Activated CD4-positive, CD25-positive, alpha-beta regulatory T cell (primary cell): ENCODE results near the gene DPYD.
A peak's percentile ranks its signal among the peaks of the same experiment; 100 is the strongest.

Experiments used
- DNase-seq, 4 experiments: peaks; one replicate each; lab custom pipeline; 2025; lab: John Stamatoyannopoulos, UW

Gene DPYD

DNA sequence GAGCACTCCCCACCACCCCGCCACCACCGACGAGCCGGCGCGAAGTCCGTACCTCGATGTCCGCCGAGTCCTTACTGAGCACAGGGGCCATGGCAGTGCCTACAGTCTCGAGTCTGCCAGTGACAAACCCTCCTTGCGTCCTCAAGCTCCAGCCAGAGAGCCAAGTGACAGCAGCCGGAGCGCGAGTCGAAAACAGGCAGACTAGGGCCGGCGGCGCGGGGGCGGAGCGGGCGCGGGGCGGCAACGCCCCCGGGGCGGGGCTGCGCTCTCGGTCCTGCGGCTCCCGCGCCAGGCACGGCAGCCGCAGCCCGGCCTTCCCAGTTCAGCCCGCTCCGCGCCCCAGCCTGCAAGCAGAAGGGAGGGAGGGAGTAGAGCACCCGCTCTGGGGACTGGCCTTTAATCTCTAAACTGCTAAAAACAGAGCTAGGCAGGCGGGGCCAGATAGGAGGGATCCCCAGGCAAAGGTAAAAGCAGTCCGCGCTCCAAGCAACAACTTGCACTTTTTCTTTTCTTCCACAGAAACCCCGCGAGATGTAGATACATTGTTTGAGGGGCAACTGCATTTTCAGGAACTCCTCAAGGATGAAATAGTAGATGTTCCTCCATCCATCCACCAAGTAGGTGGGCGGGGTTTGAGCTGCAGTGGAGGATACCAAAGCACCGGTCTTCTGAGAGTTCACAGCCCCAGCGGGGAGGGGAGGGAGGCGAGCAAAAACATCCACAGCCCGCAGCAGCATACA is at the start of gene DPYD:
Gene DPYD, minus strand, starts transcription at position 203 of the 740 bp plus-strand sequence. Its CDS starts 112 bp downstream, at position 91.
- DNase-seq: peak; percentile 53 to 77 (median 68)

DNA sequence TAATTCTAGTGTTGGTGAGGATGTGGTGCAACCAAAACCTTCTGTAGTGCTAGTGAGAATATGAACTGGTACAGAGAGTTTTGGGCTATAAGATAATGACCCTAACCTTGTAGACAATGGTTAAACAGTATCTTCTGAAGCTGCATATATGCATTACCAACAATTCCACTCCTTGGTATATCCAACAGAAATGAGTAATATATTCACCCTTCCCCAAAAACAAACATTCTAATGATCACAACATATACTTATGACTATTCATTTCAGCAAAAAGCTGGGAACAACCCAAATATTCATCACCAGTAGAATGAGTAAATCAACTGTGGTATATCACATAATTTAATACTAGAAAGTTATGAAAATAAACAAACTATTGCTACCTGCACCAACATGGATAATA is 39.6 kb upstream of the DPYD start:
- DNase-seq: no peak

DNA sequence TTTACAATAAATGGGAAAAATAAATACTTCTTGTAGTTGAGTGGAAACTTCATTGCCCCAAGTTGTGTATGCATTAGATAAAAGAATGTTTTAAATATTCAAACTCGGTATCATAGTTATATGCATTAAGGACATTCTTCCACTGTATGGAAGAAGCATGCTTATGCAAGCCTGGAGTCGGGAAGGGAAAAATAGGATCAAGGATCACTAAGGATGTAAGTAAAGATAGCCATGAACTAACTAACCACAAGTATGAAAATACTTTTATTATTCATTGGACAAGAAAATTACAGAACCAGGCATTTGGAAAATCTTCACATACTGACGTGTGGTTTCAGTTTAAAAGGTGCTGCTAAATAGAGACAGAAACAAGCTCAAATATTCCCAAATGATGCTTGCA is 26.9 kb upstream of the DPYD start:
- no peak for DNase-seq

DNA sequence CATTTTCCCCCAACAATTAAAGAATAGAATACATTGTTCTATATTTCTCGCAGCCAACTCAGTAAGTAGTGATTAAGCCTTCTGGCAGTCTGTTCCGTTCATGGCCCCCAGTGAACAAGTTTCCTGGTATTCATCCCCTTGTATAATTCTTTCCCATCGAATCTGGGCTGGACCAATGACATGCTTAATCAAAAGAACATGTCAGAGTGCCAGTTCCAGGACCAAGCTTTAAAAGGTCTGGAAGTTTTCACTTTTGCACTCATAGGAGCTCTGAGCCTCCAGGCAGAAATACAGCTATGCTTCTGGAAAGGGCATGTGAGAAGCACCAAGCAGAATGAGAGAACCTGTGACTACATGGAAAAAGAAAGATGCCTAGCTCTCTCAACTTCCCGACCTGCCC is 22.5 kb upstream of the DPYD start:
- DNase-seq: no peak

DNA sequence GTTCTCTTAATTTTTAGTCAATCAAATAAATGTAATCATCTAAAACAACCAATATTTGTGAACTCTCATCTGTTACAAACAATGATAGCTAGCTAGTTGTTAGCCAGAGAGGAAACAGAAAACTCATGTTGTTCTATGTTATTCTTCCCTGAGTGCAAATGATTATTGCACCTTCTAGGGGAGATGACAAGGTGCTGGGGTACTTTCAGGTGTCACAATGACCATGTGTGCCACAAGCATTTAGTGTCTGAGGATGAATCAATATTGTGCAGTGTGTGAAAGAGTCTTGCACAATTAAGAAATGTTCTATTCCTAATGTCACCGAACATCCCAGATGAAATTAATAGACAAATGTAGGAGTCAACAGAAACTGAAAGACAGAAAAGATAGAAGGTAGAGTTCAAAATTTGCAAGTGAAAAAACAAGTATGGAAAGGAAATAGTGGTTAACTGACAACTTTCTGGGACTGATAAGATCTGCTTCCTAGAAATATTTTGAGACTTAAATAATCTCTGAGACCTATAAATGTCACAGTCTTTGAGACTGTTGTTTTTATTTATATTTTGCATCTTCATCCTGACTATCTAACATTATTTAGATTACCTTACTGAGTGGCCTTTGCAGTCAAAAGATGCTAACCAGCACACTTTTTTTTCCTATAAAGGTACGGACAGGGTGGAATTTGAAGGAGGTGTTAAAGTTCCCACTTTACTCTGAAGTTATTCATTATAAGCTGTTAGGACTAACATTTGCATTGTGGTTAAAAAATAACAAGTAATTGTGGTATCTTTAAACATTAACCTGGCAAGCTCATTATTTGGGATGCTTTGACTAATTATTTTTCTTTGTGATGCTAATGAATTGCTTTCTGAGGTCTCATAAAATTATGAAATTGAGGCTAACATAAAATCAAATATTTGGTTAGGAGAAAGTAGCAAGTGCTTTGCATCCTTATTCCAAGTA is 21.6 kb upstream of the DPYD start:
- no peak for DNase-seq

DNA sequence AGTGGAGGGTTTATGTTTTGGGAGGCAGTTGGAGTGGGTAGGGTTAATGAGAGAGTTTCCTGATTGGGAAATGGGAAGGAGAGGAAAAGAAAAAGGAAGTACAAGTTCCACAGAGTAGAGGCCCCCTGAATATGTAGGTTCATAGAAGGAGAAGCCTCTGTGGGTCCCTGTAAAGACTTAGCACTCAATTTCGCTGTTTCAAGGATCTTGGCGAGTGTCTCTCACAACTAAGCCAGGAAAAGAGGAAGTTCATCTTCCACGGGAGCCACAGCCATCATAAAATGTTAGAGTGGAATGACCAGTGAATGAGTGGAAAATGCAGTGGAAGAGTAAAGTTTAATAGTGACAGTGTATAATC is 17.4 kb upstream of the DPYD start:
- no peak for DNase-seq

DNA sequence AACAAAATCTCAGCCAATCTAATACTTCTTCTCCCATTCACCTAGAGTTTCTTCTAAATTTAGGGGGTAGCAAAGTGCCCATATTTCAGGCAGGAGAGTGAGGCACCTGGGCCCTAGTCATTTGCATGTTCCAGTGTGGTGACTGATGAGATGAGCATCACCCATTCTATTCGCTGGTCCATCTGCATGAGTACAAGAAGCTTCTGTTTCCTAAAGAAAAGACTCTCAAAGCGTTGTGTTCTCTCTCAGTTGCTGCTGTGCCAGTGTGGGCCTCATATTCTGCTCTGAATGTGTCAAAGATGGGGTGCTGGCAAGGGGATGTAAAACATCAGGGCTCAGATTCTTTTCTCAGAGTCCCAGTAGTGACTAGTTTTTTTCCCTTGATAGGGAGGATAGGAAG is 16.1 kb upstream of the DPYD start:
- DNase-seq: no peak

DNA sequence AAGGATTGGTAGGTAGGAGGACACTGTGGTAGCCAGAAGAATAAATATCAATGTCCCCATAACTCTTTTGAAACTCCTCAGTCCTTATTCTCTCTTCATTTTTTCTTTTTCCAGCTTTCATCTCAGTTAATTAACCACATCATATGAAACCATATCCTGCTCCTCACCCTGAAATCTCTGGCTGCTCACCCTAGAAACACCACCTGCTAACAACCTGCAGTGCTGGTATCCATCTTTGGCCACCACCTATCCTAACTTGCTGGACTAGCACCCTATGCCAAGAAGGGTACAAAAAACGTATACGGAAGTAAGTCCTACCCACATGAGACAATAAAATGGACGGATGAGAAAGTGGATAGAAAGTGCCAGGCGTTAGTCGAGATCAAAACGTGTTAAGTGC is 13.7 kb upstream of the DPYD start:
- no peak for DNase-seq

DNA sequence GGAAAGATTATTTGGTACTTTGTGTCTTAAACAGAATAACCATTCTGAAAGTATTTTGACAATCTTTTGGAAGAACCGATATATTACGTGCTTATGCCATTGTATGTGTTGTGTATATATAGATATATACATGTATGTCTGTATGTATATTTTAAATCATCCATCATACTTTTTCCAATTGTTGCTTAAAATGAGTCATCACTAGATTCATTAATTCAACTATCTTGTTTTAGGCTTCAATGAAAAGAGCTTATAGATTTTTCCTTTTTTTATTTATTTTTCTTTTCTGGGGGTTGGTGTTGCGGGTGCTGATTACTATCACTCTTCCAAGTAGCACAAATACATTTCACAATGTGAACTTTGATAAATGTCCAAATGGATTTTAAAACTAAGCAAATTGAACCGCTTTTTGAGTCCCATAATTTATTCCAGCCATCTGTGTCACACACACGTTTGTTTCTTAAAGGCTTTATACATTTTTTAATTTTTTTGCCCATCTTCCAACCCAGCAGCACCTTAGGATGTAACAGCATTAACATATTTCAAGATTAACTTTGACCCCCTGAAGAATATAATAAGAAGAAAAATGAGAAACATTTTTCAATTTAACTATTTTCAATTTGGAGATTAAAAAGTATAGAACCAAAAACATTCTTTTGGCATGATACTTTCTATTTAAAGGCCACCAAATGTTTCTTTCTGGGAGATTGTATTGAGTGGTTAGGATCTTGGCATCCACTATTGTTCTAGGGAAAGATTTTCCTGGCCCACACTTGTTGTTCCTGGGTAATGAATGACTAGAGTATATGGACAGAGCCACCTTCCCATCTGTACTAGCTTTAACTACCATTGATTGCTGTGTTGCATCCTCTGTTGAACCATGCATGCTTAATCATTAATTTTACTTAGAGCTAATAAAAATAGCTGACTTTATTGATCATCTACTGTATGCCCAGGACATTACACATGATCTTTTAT is 9.3 kb upstream of the DPYD start:
- no peak for DNase-seq

DNA sequence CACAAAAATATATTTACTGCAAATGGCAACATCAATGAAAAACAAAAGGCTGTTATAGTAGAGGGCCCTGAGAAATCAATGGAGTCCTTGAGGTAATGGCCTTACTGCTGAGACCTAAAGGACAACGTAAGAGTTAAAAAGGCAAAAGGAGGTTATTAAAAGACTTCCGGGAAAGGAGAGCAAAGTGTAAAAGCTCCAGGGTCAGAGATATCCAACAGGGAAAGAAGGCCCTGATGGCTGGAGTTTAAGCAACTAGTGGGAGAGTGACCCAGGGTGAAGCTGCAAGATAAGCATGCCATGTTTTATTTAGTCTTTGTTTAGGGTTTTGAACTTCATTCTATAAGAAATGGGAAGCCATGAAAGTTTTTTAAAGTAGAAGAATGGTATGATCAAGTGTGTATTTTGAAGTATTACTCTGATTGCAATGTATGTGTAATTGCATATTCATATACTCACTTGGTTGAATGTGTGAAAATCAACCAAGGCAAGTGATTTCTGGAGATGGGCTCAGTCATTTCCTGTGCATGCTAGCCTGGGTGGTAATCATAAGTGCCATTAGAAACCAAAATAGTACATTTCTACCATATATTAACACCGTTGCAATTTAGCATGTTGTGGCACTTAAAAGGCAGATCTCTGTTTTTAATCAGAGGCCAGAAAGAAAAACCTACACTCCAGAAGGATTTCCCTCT is 5.3 kb upstream of the DPYD start:
- no peak for DNase-seq

DNA sequence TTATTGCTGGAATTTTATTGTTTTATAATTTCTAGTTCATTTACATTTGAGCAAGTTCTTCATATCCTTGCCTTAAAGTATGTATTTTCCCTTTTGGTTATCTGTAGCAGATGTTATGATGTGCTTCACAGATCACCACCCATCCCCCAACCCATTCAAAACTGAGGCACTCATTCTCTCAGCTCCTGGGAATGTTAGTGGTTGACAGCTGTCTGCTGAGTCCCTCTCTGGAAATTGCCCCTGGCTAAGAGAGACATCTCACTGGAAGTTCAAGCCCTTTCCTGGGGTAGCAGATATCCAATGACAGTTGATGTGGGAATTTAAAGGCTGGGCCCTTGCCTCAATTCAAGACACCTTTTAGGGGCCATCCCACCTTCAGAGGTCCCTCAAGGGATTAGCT is 4.3 kb upstream of the DPYD start:
- no peak for DNase-seq

DNA sequence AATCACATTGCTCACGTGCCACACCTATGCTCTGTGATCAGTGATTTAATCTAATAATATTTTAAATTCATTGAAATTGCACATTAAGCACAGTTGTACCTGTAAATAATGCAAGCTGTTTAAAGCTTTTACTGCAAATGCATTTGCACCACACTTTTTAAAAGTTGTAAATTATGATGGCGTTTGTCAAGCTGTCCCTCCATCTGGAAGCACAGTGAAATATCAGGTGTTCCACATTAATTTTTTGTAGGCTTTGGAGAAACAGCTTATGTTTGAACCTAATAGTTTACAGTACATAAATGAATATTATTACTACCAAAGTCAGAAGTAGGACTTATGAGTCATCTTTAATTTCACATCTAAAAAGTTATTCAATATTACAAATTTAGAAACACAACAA is 3.0 kb upstream of the DPYD start:
- no peak for DNase-seq

DNA sequence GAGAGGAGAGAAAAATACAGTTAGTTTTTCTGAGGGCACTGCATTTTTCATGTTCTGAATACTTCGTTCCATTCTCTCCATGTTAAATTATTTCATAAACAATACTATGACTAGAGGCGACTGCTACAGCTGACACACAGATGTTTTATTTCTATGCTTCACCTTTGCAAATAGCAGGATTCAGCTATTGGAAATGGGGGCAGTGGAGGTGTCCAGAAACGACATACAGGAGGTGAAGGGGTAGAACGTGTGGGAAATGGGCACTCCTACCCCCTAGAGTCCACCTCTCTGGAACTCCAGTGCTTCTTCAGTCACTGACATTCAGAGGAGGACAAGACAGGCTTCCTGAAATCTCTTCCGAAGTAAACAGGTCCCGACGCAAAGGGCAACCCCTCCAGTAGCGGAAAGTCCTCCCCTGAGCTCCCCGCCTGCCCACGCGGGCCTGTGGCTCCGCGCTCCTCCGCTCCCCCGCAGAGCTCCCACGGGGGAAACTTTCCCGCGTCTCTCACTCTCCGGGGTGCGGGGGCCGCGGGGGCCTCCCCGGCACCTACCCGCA is 480 bp downstream of the DPYD start:
- peak in 1 of 4 experiments; percentile 24 for DNase-seq

DNA sequence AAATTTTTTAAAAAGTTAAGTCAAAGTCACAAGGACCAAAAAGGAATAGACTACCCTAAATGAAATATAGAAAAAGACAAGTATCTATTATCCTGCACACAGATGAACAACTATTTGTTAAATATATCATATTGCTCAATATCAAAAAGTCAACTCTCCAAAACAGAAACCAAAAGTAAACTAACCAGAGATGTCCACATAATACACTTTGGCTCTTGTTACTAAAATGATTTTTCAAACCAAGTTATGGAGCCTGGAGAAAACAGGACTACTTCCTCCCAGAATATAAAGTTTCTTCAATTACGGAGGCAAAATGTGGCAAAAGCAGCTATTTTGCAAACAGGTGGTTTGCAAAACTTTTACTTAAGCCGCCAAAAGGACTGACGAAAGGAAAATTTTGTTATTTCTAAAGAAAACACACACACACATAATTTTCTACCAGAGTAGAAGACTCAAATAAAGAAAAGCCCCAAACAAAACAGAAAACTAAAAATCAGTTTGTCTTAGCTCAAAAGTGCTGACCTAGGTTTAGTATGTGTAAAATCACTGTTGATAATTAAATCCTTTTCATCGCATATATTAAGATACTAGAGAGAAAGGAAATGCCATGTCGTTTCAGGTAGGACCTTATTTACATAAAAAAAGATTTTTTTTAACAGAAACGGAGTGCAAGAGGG is 1.1 kb downstream of the DPYD start:
- DNase-seq: no peak

DNA sequence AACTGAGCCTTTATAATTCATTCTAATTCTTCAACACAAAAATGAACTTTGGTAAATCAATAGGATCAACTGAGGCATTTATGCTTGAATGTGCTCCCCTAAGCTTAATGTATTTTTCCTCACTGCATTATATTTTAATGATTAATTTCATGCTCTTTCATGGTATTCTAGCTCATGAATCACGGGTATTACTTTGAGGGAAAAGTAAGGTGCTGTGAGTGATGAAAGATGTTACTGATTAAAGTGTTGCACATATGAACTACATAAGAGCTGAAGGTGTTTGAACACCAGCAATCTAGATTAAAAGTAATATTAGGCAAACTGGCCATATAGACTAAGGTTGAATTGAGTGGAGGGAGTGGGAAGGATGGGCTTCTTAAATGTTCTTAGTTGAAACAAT is 1.9 kb downstream of the DPYD start:
- no peak for DNase-seq

DNA sequence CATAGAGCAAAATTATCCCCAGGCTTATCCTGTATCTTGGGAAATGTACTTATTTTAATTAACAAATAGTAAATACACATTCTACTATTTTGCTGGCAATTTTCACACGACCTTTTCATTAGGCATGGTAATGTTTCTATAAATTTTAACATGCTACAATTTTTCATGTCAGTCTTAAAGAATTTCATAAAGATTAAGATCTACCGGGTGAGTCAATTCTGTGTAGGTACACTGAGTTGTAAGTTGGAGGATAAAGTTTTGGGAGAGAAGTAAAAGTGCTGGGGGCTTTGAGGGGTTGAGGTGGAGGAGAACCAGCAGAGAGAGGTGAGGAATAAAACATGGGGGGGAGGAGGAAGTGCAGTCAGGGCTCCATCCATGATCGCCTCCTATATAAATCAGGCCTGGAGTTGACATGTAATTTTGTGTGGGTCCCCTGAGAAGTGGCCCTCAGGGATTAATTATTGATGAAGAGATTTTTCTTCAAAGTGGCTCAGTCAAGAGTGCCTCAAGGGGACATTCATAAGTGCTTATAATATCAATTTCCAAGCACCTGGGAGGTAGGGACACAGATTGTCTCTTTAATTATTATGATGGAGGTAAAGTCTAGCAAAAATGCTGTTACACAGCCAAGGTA is 7.2 kb downstream of the DPYD start:
- no peak for DNase-seq

DNA sequence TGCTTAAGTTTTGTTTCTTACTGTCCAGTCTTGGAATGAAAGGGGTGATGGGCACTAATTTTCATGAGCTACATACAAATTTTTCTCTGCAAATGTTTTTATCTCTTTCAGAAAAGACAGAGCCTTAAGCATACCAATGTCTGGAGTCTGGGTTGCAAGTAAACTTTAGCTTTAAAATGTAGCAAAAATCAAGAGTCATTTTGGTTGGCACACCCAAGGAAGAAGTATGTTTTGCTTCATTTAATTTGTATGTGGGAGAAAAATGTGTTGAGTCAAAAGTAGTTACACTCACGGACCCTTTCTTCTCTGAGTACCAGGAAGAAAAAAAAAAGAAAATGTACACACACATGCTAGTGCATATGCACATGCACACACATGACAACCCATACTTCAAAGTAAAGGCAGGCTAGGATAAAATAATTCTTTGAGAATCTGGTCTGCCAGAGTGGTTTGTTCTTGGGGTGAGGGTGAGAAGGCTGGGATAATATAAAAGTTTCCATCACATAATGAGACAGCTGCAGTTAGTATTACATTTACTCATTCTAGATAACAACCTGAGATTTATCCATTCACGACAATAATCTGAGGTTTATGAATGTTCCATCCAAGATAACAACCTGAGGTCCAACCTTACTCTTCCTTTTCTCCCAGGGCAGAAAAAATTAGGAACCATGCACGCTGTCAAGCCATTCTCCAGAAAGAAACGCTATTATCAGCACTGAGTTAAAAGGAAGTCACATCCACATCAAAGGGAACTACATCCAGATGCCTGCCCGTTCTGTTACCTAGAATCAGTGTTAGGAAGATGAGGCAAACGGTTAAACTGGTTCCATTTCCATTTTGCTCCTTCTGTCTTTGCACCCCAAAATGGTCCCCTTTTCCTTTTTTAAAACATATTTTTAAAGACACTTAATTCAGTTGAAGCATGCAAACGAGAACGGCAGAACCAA is 9.3 kb downstream of the DPYD start:
- no peak for DNase-seq

DNA sequence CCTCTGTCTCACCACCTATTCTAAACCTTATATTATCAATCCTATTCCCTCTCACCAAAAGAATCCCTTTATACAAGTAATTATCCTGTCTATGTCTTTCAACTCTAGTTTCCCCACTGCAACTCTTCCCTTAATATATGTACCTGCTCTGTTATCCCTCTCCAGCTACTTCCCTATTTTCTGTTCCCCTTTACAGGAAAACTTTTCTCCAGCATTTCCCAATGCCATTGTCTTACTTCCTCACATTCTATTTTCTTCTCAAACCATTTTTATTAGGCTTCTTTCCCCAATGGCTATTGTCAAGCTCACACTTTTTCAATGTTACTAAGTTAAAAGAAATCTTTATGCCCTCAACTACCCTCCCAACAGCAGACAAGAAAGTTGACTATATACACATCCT is 11.6 kb downstream of the DPYD start:
- DNase-seq: no peak

DNA sequence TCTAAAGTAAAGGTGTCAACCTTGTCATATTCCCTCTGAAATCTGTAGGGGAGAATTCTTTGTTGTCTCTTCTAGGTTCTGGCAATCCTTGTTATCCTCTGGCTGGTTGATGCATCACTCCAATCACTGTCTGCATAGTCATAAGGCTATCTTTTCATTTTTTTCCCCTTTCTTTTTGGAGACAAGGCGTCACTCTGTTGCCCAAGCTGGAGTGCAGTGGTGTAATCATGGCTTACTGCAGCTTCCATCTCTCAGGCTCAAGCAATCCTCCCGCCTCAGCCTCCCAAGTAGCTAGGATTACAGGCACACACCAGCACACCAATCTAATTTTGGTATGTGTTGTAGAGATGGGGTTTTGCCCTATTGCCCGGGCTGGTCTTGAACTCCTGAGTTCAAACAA is 12.9 kb downstream of the DPYD start:
- DNase-seq: no peak
